ENCODE measurements around the gene NF1. TPM values are rescaled to one million over a fixed set of nuclear protein-coding genes. Genes with fewer than 3 reads are reported as not detected.

Gene NF1
- total RNA-seq, 1 donor from 2014 or later = 28.5 TPM

DNA sequence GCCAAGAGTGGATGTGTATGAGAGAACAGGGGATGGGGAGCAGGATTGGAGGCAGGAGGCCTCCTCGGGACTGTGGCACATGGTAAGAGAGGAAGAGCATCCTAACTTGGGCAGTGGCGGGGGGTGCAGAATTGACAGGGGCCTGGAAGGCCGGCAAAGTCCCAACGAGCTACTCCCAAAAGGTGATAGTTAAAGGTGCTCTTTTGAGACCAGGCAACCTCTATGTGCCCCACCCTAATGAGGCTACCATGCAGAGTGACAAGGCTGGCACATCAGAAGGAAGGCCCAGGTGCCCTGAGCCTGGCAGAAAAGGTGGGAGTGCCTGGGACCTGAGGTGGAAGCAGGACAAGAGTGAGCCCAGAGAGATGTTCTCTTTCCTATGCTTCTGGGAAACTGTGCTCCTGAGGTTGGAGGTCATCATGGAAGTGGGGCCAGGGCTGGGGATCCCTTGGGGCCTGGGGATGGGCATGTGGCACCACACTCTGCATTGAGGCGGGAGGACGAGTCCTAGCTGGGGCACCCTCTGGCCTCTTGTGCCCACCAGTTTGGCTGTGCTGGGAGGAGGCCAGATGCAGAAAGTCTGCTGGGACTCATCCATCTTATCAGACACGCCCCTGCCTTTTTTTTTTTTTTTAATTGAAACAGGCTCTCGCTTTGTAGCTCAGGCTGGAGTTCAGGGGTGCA lies 302.6 kb downstream of the NF1 start:
- Mint-ChIP-seq H3K36me3 (ENCODE audit: low read depth) (no peaks in the 10 kb centered on the region), H3K27ac (no peak overlapping the region), H3K4me3 (no peak overlapping the region), H3K4me1 (no peaks in the 10 kb centered on the region), H3K9me3 (no peaks in the 10 kb centered on the region), H3K27me3 (peaks cover 30% of the 10 kb centered on the region)
- intact Hi-C loops (cut with micrococcal nuclease) = no loop called here
- no peak for DNase-seq

DNA sequence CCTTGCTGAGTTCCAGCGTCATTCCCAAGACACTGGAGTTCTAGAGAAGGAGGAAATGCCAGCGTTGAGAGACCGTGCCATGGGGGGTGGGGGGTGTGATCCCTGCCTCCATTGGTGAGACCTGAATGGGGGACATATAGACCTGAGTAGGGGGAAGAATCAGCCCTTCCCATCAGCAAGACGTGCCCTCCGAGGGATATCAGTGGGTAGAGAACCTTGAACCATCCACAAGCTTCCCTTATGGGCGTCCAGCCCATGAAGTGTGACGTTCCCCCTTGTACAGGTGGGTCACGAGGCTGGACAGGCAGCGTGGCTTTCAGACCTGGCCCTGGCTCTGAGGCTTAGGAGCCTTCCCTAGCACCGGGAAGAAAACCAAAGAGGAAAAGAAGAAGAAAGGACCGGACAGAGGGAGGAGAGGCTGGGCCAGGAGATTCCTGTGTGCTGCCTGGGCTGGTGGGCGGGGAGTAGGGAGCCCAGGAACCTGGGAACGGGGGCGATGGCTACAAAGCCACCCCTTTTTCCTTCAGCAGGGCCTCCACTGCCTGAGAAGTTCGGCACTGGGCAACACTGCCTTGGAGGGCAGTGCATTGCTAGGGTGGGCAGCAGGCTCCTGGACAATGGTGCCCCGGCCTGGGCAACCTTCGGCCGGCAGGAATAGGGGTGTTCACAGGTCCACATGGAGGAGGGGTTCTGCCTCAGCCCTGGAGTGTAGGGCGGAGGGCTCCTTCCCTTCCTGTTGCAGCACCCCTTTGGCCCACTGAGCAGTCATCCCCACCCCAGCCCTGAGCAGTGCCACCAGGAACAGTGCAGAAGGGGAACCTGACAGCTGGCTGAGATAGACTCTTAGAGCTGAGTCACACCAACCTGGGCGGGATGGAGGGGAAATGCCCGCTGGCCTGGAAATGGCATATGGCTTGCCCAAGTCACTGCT lies 303.9 kb downstream of the NF1 start:
- Mint-ChIP-seq H3K27ac (no peak overlapping the region), H3K4me3 (no peak overlapping the region), H3K4me1 (no peaks in the 10 kb centered on the region), H3K27me3 (peaks cover 17% of the 10 kb centered on the region), H3K9me3 (no peaks in the 10 kb centered on the region), H3K36me3 (ENCODE audit: low read depth) (no peaks in the 10 kb centered on the region)
- no peak for DNase-seq
- intact Hi-C loops (cut with micrococcal nuclease) = no loop called here

GRCh38 chr17:31400481-31400950 lies 305.7 kb downstream of the NF1 start:
- no peak overlapping the region for H3K27ac Mint-ChIP-seq
- no peaks in the 10 kb centered on the region for H3K9me3 Mint-ChIP-seq
- peaks cover 7% of the 10 kb centered on the region for H3K27me3 Mint-ChIP-seq
- no peaks in the 10 kb centered on the region for H3K4me1 Mint-ChIP-seq
- no peak for DNase-seq
- intact Hi-C loops (cut with micrococcal nuclease) = no loop called here
- H3K36me3 Mint-ChIP-seq (ENCODE audit: low read depth) = no peaks in the 10 kb centered on the region
- H3K4me3 Mint-ChIP-seq = no peak overlapping the region

GRCh38 chr17:31401456-31402254 lies 306.9 kb downstream of the NF1 start:
- H3K27ac Mint-ChIP-seq = no peak overlapping the region

DNA sequence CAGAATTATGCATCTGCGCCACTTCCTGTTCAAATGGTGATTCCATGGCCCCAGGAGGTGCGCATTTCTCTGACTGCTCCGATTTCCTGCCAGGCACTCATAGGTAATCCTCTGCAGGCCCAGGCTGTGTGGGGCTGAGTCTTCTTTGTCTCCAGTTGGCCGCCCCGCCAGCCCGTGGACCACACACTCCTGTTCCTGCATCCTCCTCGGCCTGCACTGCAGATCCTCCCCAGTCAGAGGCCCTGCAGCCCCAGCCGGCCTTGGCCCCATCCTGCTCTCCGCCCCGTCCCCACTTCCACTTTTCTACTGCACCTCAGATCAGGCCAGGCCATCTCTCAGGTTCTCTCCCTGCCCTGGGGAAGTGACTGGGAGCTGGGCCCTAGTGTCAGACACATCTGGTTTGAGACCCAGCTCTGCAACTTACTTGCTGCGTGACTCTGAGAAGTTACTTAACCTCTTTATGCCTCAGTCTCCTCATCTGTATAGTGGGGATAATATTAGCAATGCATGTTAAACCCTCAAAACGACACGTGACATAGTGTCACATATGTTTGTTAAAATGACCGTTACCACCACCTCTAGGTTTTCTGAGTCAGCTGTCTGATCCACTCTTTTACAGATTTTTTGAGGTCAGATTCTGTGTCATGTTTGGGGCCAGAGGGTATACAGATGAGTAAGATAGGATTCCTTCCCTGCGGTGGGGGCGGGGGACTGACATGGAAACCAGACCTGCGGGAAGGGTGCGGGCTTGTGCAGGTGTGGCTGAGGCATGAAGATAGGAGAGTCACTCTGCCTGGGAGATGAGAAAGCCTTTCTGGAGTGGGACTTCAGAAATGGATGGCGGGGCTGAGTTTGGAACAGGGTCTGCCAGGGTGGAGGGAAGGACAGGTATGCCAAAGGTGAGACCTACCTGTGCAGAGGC lies 309.5 kb downstream of the NF1 start:
- Mint-ChIP-seq H3K4me3 (no peak overlapping the region), H3K9me3 (no peaks in the 10 kb centered on the region), H3K4me1 (no peaks in the 10 kb centered on the region), H3K36me3 (ENCODE audit: low read depth) (no peaks in the 10 kb centered on the region), H3K27me3 (peaks cover 17% of the 10 kb centered on the region), H3K27ac (no peak overlapping the region)
- no peak for DNase-seq
- intact Hi-C loops (cut with micrococcal nuclease) = no loop called here

More at GRCh38 chr17:31401456-31402254, 306.9 kb downstream of the NF1 start:
- no peak overlapping the region for H3K4me3 Mint-ChIP-seq
- DNase-seq = no peak
- no peaks in the 10 kb centered on the region for H3K36me3 Mint-ChIP-seq (ENCODE audit: low read depth)
- no peaks in the 10 kb centered on the region for H3K4me1 Mint-ChIP-seq
- H3K27me3 Mint-ChIP-seq = peaks cover 9% of the 10 kb centered on the region
- intact Hi-C loops (cut with micrococcal nuclease) = no loop called here
- no peaks in the 10 kb centered on the region for H3K9me3 Mint-ChIP-seq

- no peak overlapping the region for H3K4me3 Mint-ChIP-seq
- H3K27me3 Mint-ChIP-seq = peaks cover 17% of the 10 kb centered on the region
- DNase-seq = no peak
- no peaks in the 10 kb centered on the region for H3K9me3 Mint-ChIP-seq
- no peaks in the 10 kb centered on the region for H3K36me3 Mint-ChIP-seq (ENCODE audit: low read depth)
- no peak overlapping the region for H3K27ac Mint-ChIP-seq
- H3K4me1 Mint-ChIP-seq = no peaks in the 10 kb centered on the region
- intact Hi-C loops (cut with micrococcal nuclease) = no loop called here
Observed at GRCh38 chr17:31405890-31406371, 311.2 kb downstream of the NF1 start.

GRCh38 chr17:31408586-31408985 lies 313.8 kb downstream of the NF1 start:
- Mint-ChIP-seq H3K36me3 (ENCODE audit: low read depth) (no peaks in the 10 kb centered on the region), H3K4me3 (no peak overlapping the region), H3K4me1 (no peaks in the 10 kb centered on the region), H3K9me3 (no peaks in the 10 kb centered on the region), H3K27me3 (peaks cover 18% of the 10 kb centered on the region), H3K27ac (no peak overlapping the region)
- no peak for DNase-seq
- intact Hi-C loops (cut with micrococcal nuclease) = no loop called here

DNA sequence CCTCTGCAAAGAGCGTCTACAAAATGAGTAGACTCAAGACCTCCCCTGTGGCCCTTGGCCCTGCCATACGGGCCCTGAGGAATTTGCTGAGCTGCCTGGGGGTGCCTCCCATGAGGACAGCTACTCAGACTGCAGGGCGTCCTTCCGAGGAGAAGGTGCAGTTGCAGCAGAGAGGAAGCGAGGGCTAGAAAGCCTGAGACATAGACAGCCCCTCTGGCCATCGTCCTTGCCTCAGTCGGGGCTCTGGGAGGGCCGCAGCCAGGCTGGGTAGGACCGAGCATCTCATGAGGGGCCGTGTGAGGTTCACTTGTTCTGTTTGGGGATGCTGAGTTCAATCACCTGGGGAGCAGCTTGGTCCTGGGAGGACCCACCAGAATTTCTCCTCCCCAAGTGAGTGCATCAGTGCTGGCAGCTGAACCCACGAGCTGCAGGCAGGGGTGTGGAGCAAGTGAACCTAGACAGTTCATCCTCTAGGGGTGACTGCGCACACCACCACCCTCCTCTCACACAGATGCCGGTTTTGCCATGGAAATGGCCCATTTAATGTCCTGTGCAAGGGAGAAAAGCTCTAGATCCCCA lies 317.0 kb downstream of the NF1 start:
- no peaks in the 10 kb centered on the region for H3K36me3 Mint-ChIP-seq (ENCODE audit: low read depth)
- no peaks in the 10 kb centered on the region for H3K9me3 Mint-ChIP-seq
- DNase-seq = no peak
- no peak overlapping the region for H3K27ac Mint-ChIP-seq
- H3K4me3 Mint-ChIP-seq = no peak overlapping the region
- intact Hi-C loops (cut with micrococcal nuclease) = no loop called here
- no peaks in the 10 kb centered on the region for H3K4me1 Mint-ChIP-seq
- peaks cover 12% of the 10 kb centered on the region for H3K27me3 Mint-ChIP-seq

- intact Hi-C loops (cut with micrococcal nuclease) = no loop called here
- Mint-ChIP-seq H3K9me3 (no peaks in the 10 kb centered on the region), H3K27me3 (peaks cover 8% of the 10 kb centered on the region), H3K4me3 (no peak overlapping the region), H3K36me3 (ENCODE audit: low read depth) (no peaks in the 10 kb centered on the region), H3K4me1 (no peaks in the 10 kb centered on the region), H3K27ac (no peak overlapping the region)
- no peak for DNase-seq
Observed at GRCh38 chr17:31412511-31412910, 317.7 kb downstream of the NF1 start.

- Mint-ChIP-seq H3K4me3 (no peak overlapping the region), H3K4me1 (no peaks in the 10 kb centered on the region), H3K27ac (no peak overlapping the region), H3K36me3 (ENCODE audit: low read depth) (no peaks in the 10 kb centered on the region), H3K27me3 (peaks cover 6% of the 10 kb centered on the region), H3K9me3 (no peaks in the 10 kb centered on the region)
- intact Hi-C loops (cut with micrococcal nuclease) = no loop called here
- DNase-seq = no peak
Observed at GRCh38 chr17:31413081-31413799, 318.5 kb downstream of the NF1 start.

GRCh38 chr17:31413874-31414549 lies 319.2 kb downstream of the NF1 start:
- no peaks in the 10 kb centered on the region for H3K9me3 Mint-ChIP-seq
- intact Hi-C loops (cut with micrococcal nuclease) = no loop called here

DNA sequence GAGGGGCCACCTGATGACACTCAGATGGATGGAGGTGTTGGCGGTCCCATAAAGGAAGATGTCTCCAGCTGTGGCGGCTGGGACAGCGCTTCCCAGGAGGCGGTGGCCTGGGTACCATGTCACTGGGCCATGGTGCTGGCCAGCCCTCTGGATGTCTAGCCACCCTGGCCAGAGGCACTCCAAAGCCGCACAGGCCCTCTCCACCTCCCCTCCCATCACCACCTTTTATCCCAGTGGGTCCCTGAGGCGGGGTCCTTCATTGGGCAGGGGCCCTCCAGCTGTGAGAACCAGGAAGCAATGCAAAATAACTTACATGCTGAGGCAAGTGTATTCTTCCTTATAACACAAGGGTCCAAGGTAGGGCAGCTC lies 319.8 kb downstream of the NF1 start:
- no peak overlapping the region for H3K4me3 Mint-ChIP-seq
- H3K27me3 Mint-ChIP-seq = peaks cover 2% of the 10 kb centered on the region
- DNase-seq = no peak
- H3K27ac Mint-ChIP-seq = no peak overlapping the region
- H3K4me1 Mint-ChIP-seq = no peaks in the 10 kb centered on the region
- no peaks in the 10 kb centered on the region for H3K9me3 Mint-ChIP-seq
- intact Hi-C loops (cut with micrococcal nuclease) = no loop called here
- H3K36me3 Mint-ChIP-seq (ENCODE audit: low read depth) = no peaks in the 10 kb centered on the region

More at GRCh38 chr17:31413874-31414549, 319.2 kb downstream of the NF1 start:
- H3K4me1 Mint-ChIP-seq = no peaks in the 10 kb centered on the region
- H3K36me3 Mint-ChIP-seq (ENCODE audit: low read depth) = no peaks in the 10 kb centered on the region
- H3K4me3 Mint-ChIP-seq = no peak overlapping the region
- no peak for DNase-seq
- peaks cover 2% of the 10 kb centered on the region for H3K27me3 Mint-ChIP-seq
- H3K27ac Mint-ChIP-seq = no peak overlapping the region
